Activated CD4-positive, alpha-beta memory T cell treated with anti-CD3 and anti-CD28 coated beads, Interleukin-2, amount 10 ng/mL, durations not matched to agents 7 days and 5 days (primary cell): ENCODE data around the gene CASTOR1. TPM values are rescaled to one million over a fixed set of nuclear protein-coding genes. Genes with fewer than 3 reads are reported as not detected.

Experiments used
- CTCF ChIA-PET: fragments of 350-600 bp; sonication (Branson Sonifier 250); formaldehyde crosslinking; loops from one replicate; lab custom pipeline; 2021; ENCODE audit warnings: antibody characterized with exemption, inconsistent platforms; lab: Charles Lee
- POLR2A ChIA-PET: fragments of 350-600 bp; sonication (Branson Sonifier 250); formaldehyde crosslinking; loops from one replicate; lab custom pipeline; 2021; ENCODE audit warnings: antibody characterized with exemption; lab: Charles Lee
- DNase-seq: peaks from one replicate; pipeline ENCODE4 v3.0.0-alpha.2; 2020
- H3K27ac Mint-ChIP-seq: one replicate; pipeline ENCODE4 v1.8.0; 2021; ENCODE audit warnings: mild to moderate bottlenecking, mixed read lengths
- H3K27me3 Mint-ChIP-seq: one replicate; pipeline ENCODE4 v1.8.0; 2021; ENCODE audit warnings: mixed read lengths
- H3K36me3 Mint-ChIP-seq: one replicate; pipeline ENCODE4 v1.8.0; 2021; ENCODE audit warnings: low read depth, mixed read lengths
- H3K4me1 Mint-ChIP-seq: one replicate; pipeline ENCODE4 v1.8.0; 2021; ENCODE audit warnings: mixed read lengths
- H3K4me3 Mint-ChIP-seq: one replicate; pipeline ENCODE4 v1.8.0; 2021; ENCODE audit warnings: mild to moderate bottlenecking, mixed read lengths
- H3K9me3 Mint-ChIP-seq: one replicate; pipeline ENCODE4 v1.8.0; 2021; ENCODE audit warnings: mixed read lengths
- total RNA-seq, 2 experiments: library from RNA; stranded (reverse); gene quantifications; one replicate each; pipeline ENCODE4 v1.2.3, GENCODE V29; 2021

The CASTOR1 gene
- total RNA-seq, 2 experiments from 2014 or later, result 14.2 to 14.6 TPM

- Mint-ChIP-seq H3K27ac (peak within 1 kb of the TSS; percentile 100), H3K27me3 (no peaks in the 10 kb centered on the region), H3K36me3 (peaks cover 80% of the 10 kb centered on the region), H3K4me1 (peaks cover 65% of the 10 kb centered on the region), H3K4me3 (peak within 1 kb of the TSS; percentile 99), H3K9me3 (no peaks in the 10 kb centered on the region)
- peak; percentile 92 for DNase-seq
- POLR2A ChIA-PET, result interaction anchor here (0.8 to 8.9 kb wide), 18 partner anchors 16 to 662 kb away, joined by 3 to 253 read pairs (median 5); partner anchors contain the start of genes CASTOR1, CCDC157, LIF and SF3A1
- CTCF ChIA-PET, result interaction anchor here (0.6 to 5.9 kb wide), 11 partner anchors 11 to 160 kb away, joined by 3 to 50 read pairs (median 4); partner anchors contain the start of genes CASTOR1 and RNF215
Observed at GRCh38 chr22:30266445-30267381, 22.6 kb downstream of the CASTOR1 start, which contains the start of gene OSM. Gene OSM (minus strand): TSS chr22:30266851. CDS start chr22:30266799, 52 bp downstream.

GRCh38 chr22:30265823-30266444, 23.4 kb downstream of the CASTOR1 start:
- peak; percentile 88 for DNase-seq
- Mint-ChIP-seq H3K27ac (peak overlapping the region; percentile 100), H3K9me3 (no peaks in the 10 kb centered on the region), H3K36me3 (peaks cover 80% of the 10 kb centered on the region), H3K27me3 (no peaks in the 10 kb centered on the region), H3K4me1 (peaks cover 67% of the 10 kb centered on the region), H3K4me3 (peak overlapping the region; percentile 99)
- ChIA-PET CTCF (interaction anchor here (0.6 to 5.9 kb wide), 3 partner anchors 11 to 22 kb away, joined by 3 to 50 read pairs (median 36); partner anchors contain the start of gene CASTOR1), POLR2A (interaction anchor here (0.9 to 8.9 kb wide), 7 partner anchors 17 to 161 kb away, joined by 3 to 253 read pairs (median 15); partner anchors contain the start of genes CASTOR1, CCDC157 and SF3A1)

GRCh38 chr22:30265131-30265720, 24.1 kb downstream of the CASTOR1 start:
- Mint-ChIP-seq H3K4me3 (peak overlapping the region; percentile 99), H3K27me3 (no peaks in the 10 kb centered on the region), H3K9me3 (no peaks in the 10 kb centered on the region), H3K4me1 (peaks cover 67% of the 10 kb centered on the region), H3K27ac (peak overlapping the region; percentile 100), H3K36me3 (peaks cover 76% of the 10 kb centered on the region)
- ChIA-PET CTCF (interaction anchor here (1.4 to 5.9 kb wide), 3 partner anchors 23 to 160 kb away, joined by 4 to 50 read pairs (median 13); partner anchors contain the start of genes CASTOR1 and RNF215), POLR2A (interaction anchor here (0.8 to 8.9 kb wide), 8 partner anchors 18 to 160 kb away, joined by 3 to 253 read pairs (median 10); partner anchors contain the start of genes CASTOR1, CCDC157 and SF3A1)
- DNase-seq, result no peak

- no peaks in the 10 kb centered on the region for H3K27me3 Mint-ChIP-seq
- peaks cover 63% of the 10 kb centered on the region for H3K4me1 Mint-ChIP-seq
- peaks cover 63% of the 10 kb centered on the region for H3K36me3 Mint-ChIP-seq
- ChIA-PET CTCF (interaction anchor here (0.7 to 5.9 kb wide), 9 partner anchors 14 to 157 kb away, joined by 3 to 50 read pairs (median 9); partner anchors contain the start of genes CASTOR1 and RNF215), POLR2A (interaction anchor here (1.1 to 8.9 kb wide), 9 partner anchors 19 to 159 kb away, joined by 3 to 253 read pairs (median 5); partner anchors contain the start of genes CASTOR1 and RNF215)
- DNase-seq, result no peak
- no peaks in the 10 kb centered on the region for H3K9me3 Mint-ChIP-seq
- H3K4me3 Mint-ChIP-seq, result peak overlapping the region; percentile 99
- H3K27ac Mint-ChIP-seq, result peak overlapping the region; percentile 100
Observed at GRCh38 chr22:30263883-30264282, 25.4 kb downstream of the CASTOR1 start.

GRCh38 chr22:30262917-30263741, 26.2 kb downstream of the CASTOR1 start:
- no peaks in the 10 kb centered on the region for H3K9me3 Mint-ChIP-seq
- POLR2A ChIA-PET, result interaction anchor here (1.1 to 8.9 kb wide), 9 partner anchors 11 to 158 kb away, joined by 3 to 253 read pairs (median 5); partner anchors contain the start of genes CASTOR1 and RNF215
- CTCF ChIA-PET, result interaction anchor here (0.9 to 5.9 kb wide), 13 partner anchors 15 to 156 kb away, joined by 3 to 50 read pairs (median 6); partner anchors contain the start of genes CASTOR1, RNF215 and TBC1D10A
- H3K4me1 Mint-ChIP-seq, result peaks cover 62% of the 10 kb centered on the region
- DNase-seq, result peak; percentile 81
- H3K4me3 Mint-ChIP-seq, result peak overlapping the region; percentile 99
- H3K36me3 Mint-ChIP-seq, result peaks cover 55% of the 10 kb centered on the region
- peak overlapping the region; percentile 80 for H3K27ac Mint-ChIP-seq
- no peaks in the 10 kb centered on the region for H3K27me3 Mint-ChIP-seq

- no peak for DNase-seq
- POLR2A ChIA-PET, result interaction anchor here (1.0 to 2.6 kb wide), 5 partner anchors 19 to 154 kb away, joined by 3 to 15 read pairs (median 4); no protein-coding TSS in a partner anchor
- Mint-ChIP-seq H3K4me1 (peaks cover 54% of the 10 kb centered on the region), H3K4me3 (peak overlapping the region; percentile 68), H3K36me3 (peaks cover 55% of the 10 kb centered on the region), H3K27me3 (no peaks in the 10 kb centered on the region), H3K27ac (peak overlapping the region; percentile 80), H3K9me3 (no peaks in the 10 kb centered on the region)
- CTCF ChIA-PET, result interaction anchor here (3.4 to 5.9 kb wide), 2 partner anchors 26 to 125 kb away, joined by 13 to 50 read pairs; partner anchors contain the start of genes CASTOR1 and RNF215
Observed at GRCh38 chr22:30262112-30262511, 27.2 kb downstream of the CASTOR1 start.

- H3K4me3 Mint-ChIP-seq, result no peak overlapping the region
- H3K9me3 Mint-ChIP-seq, result no peaks in the 10 kb centered on the region
- no peak for DNase-seq
- peaks cover 50% of the 10 kb centered on the region for H3K36me3 Mint-ChIP-seq
- ChIA-PET POLR2A (interaction anchor here (0.8 to 2.6 kb wide), 12 partner anchors 9 to 153 kb away, joined by 3 to 15 read pairs (median 3); no protein-coding TSS in a partner anchor), CTCF (interaction anchor here (0.6 to 5.9 kb wide), 6 partner anchors 16 to 154 kb away, joined by 3 to 50 read pairs (median 4); partner anchors contain the start of gene CASTOR1)
- H3K27ac Mint-ChIP-seq, result peak overlapping the region; percentile 80
- H3K27me3 Mint-ChIP-seq, result no peaks in the 10 kb centered on the region
- peaks cover 60% of the 10 kb centered on the region for H3K4me1 Mint-ChIP-seq
Observed at GRCh38 chr22:30261134-30261533, 28.2 kb downstream of the CASTOR1 start.

GRCh38 chr22:30260682-30261081, 28.6 kb downstream of the CASTOR1 start:
- H3K4me1 Mint-ChIP-seq, result peaks cover 60% of the 10 kb centered on the region
- H3K27me3 Mint-ChIP-seq, result no peaks in the 10 kb centered on the region
- CTCF ChIA-PET, result interaction anchor here (1.0 to 5.9 kb wide), 5 partner anchors 23 to 153 kb away, joined by 3 to 50 read pairs (median 4); partner anchors contain the start of gene CASTOR1
- POLR2A ChIA-PET, result interaction anchor here (0.7 to 2.6 kb wide), 11 partner anchors 10 to 156 kb away, joined by 3 to 15 read pairs (median 4); no protein-coding TSS in a partner anchor
- H3K27ac Mint-ChIP-seq, result no peak overlapping the region
- H3K9me3 Mint-ChIP-seq, result no peaks in the 10 kb centered on the region
- no peak overlapping the region for H3K4me3 Mint-ChIP-seq
- no peak for DNase-seq
- peaks cover 46% of the 10 kb centered on the region for H3K36me3 Mint-ChIP-seq

GRCh38 chr22:30260276-30260675, 29.0 kb downstream of the CASTOR1 start:
- POLR2A ChIA-PET, result interaction anchor here (0.7 to 2.6 kb wide), 7 partner anchors 10 to 155 kb away, joined by 3 to 15 read pairs (median 6); no protein-coding TSS in a partner anchor
- CTCF ChIA-PET, result interaction anchor here (1.2 to 1.5 kb wide), 3 partner anchors 23 to 153 kb away, joined by 3 to 9 read pairs (median 4); no protein-coding TSS in a partner anchor
- H3K9me3 Mint-ChIP-seq, result no peaks in the 10 kb centered on the region
- no peak overlapping the region for H3K27ac Mint-ChIP-seq
- H3K4me1 Mint-ChIP-seq, result peaks cover 59% of the 10 kb centered on the region
- DNase-seq, result no peak
- H3K27me3 Mint-ChIP-seq, result no peaks in the 10 kb centered on the region
- H3K4me3 Mint-ChIP-seq, result no peak overlapping the region
- H3K36me3 Mint-ChIP-seq, result peaks cover 42% of the 10 kb centered on the region

- Mint-ChIP-seq H3K4me1 (peaks cover 62% of the 10 kb centered on the region), H3K36me3 (no peaks in the 10 kb centered on the region), H3K4me3 (no peak overlapping the region), H3K9me3 (no peaks in the 10 kb centered on the region), H3K27me3 (no peaks in the 10 kb centered on the region), H3K27ac (no peak overlapping the region)
- POLR2A ChIA-PET, result no interaction called here
- no peak for DNase-seq
- CTCF ChIA-PET, result interaction anchor here (2.4 kb wide), 1 partner anchor 149 kb away, joined by 76 read pairs; no protein-coding TSS in a partner anchor
Observed at GRCh38 chr22:30254314-30254713, 35.0 kb downstream of the CASTOR1 start.
